ENCODE measurements around the gene SEMA3B. TPM values are rescaled to one million over a fixed set of nuclear protein-coding genes. Genes with fewer than 3 reads are reported as not detected.

SEMA3B gene
- total and polyA plus RNA-seq, 9 of the 15 experiments (the other 6 are each of a cell fraction or from before 2014, with no cell fraction given): 0.03 to 1.8 (median 0.55) TPM; not detected in 1

DNA sequence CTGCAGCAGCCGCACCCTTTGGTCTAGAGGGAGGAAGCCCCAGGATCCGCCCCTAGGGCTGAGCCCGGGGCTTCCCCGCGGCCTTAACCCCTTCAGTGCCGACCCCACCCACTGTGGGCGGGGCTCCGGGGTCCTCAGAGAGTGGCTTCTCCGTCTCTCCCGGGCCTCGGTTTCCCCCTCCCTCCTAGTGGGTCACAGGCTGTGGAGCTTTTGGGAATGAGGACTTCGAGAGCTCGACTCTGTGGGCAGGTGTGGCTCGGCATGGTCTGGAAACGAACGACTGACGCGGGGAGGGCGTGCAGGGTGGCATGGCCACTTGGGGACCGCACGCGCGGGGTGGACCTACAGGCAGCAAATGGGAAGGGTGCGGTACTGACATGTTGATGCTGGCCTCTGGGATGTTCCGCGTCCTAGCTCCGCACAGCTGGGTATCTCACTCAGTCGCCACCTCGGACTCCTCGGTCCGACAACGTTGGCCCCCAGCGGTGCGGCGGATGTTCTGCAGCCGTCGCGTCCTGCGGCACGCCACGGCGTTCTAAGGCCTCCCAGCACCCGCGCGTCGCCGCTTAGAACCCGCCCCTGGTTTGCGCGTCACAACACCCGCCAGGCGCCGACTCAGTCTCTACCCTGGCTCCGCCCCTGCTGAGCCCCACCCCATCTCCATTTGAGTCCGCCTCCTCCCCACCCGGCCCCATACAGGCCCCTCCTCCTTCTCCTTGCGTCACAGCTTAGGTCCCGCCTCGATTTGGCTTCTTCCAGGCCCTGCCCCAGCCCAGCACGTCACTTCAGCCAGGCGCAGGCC is 30.1 kb downstream of the SEMA3B start, which contains the start of the genes HYAL3 and NAA80 (continued):
- no peak for TF ChIP-seq ZNF280A (IDR thresholded peaks at IDR 0.05; ENCODE audit: low read depth, partially characterized antibody)
- 0 out of 2 replicates have a peak, but pooled peaks have one; percentile 15 for TF ChIP-seq POLR2AphosphoS5 (IDR thresholded peaks at IDR 0.05; ENCODE audit: control insufficient read depth, insufficient read depth, low read depth, low read length)
- TF ChIP-seq, protein P1, sequence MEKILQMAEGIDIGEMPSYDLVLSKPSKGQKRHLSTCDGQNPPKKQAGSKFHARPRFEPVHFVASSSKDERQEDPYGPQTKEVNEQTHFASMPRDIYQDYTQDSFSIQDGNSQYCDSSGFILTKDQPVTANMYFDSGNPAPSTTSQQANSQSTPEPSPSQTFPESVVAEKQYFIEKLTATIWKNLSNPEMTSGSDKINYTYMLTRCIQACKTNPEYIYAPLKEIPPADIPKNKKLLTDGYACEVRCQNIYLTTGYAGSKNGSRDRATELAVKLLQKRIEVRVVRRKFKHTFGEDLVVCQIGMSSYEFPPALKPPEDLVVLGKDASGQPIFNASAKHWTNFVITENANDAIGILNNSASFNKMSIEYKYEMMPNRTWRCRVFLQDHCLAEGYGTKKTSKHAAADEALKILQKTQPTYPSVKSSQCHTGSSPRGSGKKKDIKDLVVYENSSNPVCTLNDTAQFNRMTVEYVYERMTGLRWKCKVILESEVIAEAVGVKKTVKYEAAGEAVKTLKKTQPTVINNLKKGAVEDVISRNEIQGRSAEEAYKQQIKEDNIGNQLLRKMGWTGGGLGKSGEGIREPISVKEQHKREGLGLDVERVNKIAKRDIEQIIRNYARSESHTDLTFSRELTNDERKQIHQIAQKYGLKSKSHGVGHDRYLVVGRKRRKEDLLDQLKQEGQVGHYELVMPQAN (IDR thresholded peaks at IDR 0.05; ENCODE audit: borderline replicate concordance): peak; percentile 88; the same call in 1 of the 2 replicates
- TF ChIP-seq ZNF695 (CRISPR knock-in tag; IDR thresholded peaks at IDR 0.05): no peak
- TF ChIP-seq RBFOX2 (IDR thresholded peaks at IDR 0.05; ENCODE audit: low read depth, low read length): peak; percentile 80
- no peak for TF ChIP-seq ZNF282 (CRISPR knock-in tag; IDR thresholded peaks at IDR 0.05)
- TF ChIP-seq NR0B1 (IDR thresholded peaks at IDR 0.05; ENCODE audit: partially characterized antibody): no peak
- 0 out of 2 replicates have a peak, but pooled peaks have one; percentile 3 for TF ChIP-seq CBFA2T3 (IDR thresholded peaks at IDR 0.05)
- TF ChIP-seq TGIF2 (CRISPR knock-in tag; IDR thresholded peaks at IDR 0.05): no peak
- 0 out of 2 replicates have a peak, but pooled peaks have one; percentile 20 for TF ChIP-seq TEAD4 (IDR thresholded peaks at IDR 0.05; ENCODE audit: low read length)
- no peak for TF ChIP-seq TEAD4 (CRISPR knock-in tag; IDR thresholded peaks at IDR 0.05; ENCODE audit: borderline replicate concordance)
- TF ChIP-seq RB1 (IDR thresholded peaks at IDR 0.05; ENCODE audit: low read depth): peak; percentile 19; the same call in 1 of the 2 replicates
- TF ChIP-seq, protein P2, sequence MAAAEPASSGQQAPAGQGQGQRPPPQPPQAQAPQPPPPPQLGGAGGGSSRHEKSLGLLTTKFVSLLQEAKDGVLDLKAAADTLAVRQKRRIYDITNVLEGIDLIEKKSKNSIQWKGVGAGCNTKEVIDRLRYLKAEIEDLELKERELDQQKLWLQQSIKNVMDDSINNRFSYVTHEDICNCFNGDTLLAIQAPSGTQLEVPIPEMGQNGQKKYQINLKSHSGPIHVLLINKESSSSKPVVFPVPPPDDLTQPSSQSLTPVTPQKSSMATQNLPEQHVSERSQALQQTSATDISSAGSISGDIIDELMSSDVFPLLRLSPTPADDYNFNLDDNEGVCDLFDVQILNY (CRISPR knock-in tag; IDR thresholded peaks at IDR 0.05): no peak
- peak; percentile 66; the same call in 1 of the 2 replicates for TF ChIP-seq HIVEP1 (CRISPR knock-in tag; IDR thresholded peaks at IDR 0.05)
- TF ChIP-seq HCFC1 (IDR thresholded peaks at IDR 0.05; ENCODE audit: low read depth, low read length): peak; percentile 54
- peak; percentile 25; the same call in 1 of the 2 replicates for TF ChIP-seq SMARCE1 (IDR thresholded peaks at IDR 0.05)
- no peak for TF ChIP-seq ETV5 (CRISPR knock-in tag; IDR thresholded peaks at IDR 0.05; ENCODE audit: low read depth)
- TF ChIP-seq, protein P3, sequence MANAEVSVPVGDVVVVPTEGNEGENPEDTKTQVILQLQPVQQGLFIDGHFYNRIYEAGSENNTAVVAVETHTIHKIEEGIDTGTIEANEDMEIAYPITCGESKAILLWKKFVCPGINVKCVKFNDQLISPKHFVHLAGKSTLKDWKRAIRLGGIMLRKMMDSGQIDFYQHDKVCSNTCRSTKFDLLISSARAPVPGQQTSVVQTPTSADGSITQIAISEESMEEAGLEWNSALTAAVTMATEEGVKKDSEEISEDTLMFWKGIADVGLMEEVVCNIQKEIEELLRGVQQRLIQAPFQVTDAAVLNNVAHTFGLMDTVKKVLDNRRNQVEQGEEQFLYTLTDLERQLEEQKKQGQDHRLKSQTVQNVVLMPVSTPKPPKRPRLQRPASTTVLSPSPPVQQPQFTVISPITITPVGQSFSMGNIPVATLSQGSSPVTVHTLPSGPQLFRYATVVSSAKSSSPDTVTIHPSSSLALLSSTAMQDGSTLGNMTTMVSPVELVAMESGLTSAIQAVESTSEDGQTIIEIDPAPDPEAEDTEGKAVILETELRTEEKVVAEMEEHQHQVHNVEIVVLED (CRISPR knock-in tag; IDR thresholded peaks at IDR 0.05): peak; percentile 86
